HepG2 (cell line): ENCODE data around the gene CCNQ. TPM values are rescaled to one million over a fixed set of nuclear protein-coding genes. Genes with fewer than 3 reads are reported as not detected.
A peak's percentile ranks its signal among the peaks of the same experiment; 100 is the strongest.

ENCODE experiments used
- AGO2 ChIP-seq: fragments of 200-400 bp; formaldehyde crosslinking; optimal IDR thresholded peaks from 2 replicates; pipeline ENCODE3; 2017; ENCODE audit warnings: mild to moderate bottlenecking, low read depth, low read length, moderate library complexity
- CC2D1A ChIP-seq: sonication (generic); formaldehyde crosslinking; IDR thresholded peaks from 2 replicates; pipeline ENCODE4 v1.8.1; 2023; ENCODE audit warnings: mild to moderate bottlenecking, missing genetic modification reagents
- FOXA1 ChIP-seq, 2 experiments: fragments of 450-650 bp in 1 of 2; sonication (generic) in 1 of 2; formaldehyde crosslinking in 1 of 2; IDR thresholded peaks; 2 replicates each; pipeline versions ENCODE4 v1.4.0 to v1.6.1; 2016 to 2020; ENCODE audit warnings: missing genetic modification reagents in 1 of 2
- GATAD2A ChIP-seq: IDR thresholded peaks from 2 replicates; pipeline ENCODE4 v1.6.1; 2016
- HNF4G ChIP-seq, 2 experiments: sonication (generic) in 1 of 2; formaldehyde crosslinking in 1 of 2; IDR thresholded peaks; 2 replicates each; pipeline versions ENCODE4 v1.4.0 to v1.6.1; 2011 to 2020; ENCODE audit warnings: borderline replicate concordance in 2 of 2, low read depth in 2 of 2, mild to moderate bottlenecking in 2 of 2, low read length in 1 of 2, missing genetic modification reagents in 1 of 2, moderate library complexity in 1 of 2
- NPAS2 ChIP-seq: sonication (generic); formaldehyde crosslinking; IDR thresholded peaks from 2 replicates; pipeline ENCODE4 v1.8.0; 2022; ENCODE audit warnings: mild to moderate bottlenecking, missing genetic modification reagents, borderline replicate concordance
- NR2C2 ChIP-seq: sonication (generic); formaldehyde crosslinking; IDR thresholded peaks from 2 replicates; pipeline ENCODE4 v1.4.0; 2020; ENCODE audit warnings: missing genetic modification reagents, mild to moderate bottlenecking, moderate library complexity, borderline replicate concordance
- PTBP1 ChIP-seq: fragments of 200-400 bp; formaldehyde crosslinking; IDR thresholded peaks from 2 replicates; pipeline ENCODE4 v1.6.1; 2018; ENCODE audit warnings: low read length, low read depth; ENCODE audit not compliant: poor library complexity, severe bottlenecking
- SCMH1 ChIP-seq: sonication (generic); formaldehyde crosslinking; IDR thresholded peaks from 2 replicates; pipeline ENCODE4 v1.9.0; 2021; ENCODE audit warnings: missing genetic modification reagents, mild to moderate bottlenecking, borderline replicate concordance
- SP4 ChIP-seq: sonication (generic); formaldehyde crosslinking; IDR thresholded peaks from 2 replicates; pipeline ENCODE4 v1.8.1; 2023; ENCODE audit warnings: mild to moderate bottlenecking, missing genetic modification reagents
- TBX2 ChIP-seq: sonication (generic); formaldehyde crosslinking; IDR thresholded peaks from 2 replicates; pipeline ENCODE4 v1.5.0; 2020; ENCODE audit warnings: missing genetic modification reagents, mild to moderate bottlenecking, borderline replicate concordance
- TFE3 ChIP-seq: IDR thresholded peaks from 2 replicates; pipeline ENCODE4 v1.6.1; 2016
- U2AF2 ChIP-seq: fragments of 200-400 bp; formaldehyde crosslinking; IDR thresholded peaks from 2 replicates; pipeline ENCODE4 v1.6.1; 2017; ENCODE audit warnings: low read depth, mild to moderate bottlenecking, low read length
- ZBTB34 ChIP-seq: sonication (generic); formaldehyde crosslinking; IDR thresholded peaks from 2 replicates; pipeline ENCODE4 v1.8.0; 2022; ENCODE audit warnings: mild to moderate bottlenecking, missing genetic modification reagents
- ZNF263 ChIP-seq: sonication (generic); formaldehyde crosslinking; IDR thresholded peaks from 2 replicates; pipeline ENCODE4 v1.4.0; 2020; ENCODE audit warnings: missing genetic modification reagents
- ZNF362 ChIP-seq: sonication (generic); formaldehyde crosslinking; IDR thresholded peaks from 2 replicates; pipeline ENCODE4 v1.4.0; 2020; ENCODE audit warnings: missing genetic modification reagents, mild to moderate bottlenecking, borderline replicate concordance
- ZNF747 ChIP-seq: sonication (generic); formaldehyde crosslinking; IDR thresholded peaks from 2 replicates; pipeline ENCODE4 v1.8.1; 2023; ENCODE audit warnings: missing genetic modification reagents, mild to moderate bottlenecking, borderline replicate concordance
- ZNF75D ChIP-seq: sonication (generic); formaldehyde crosslinking; IDR thresholded peaks from 2 replicates; pipeline ENCODE4 v1.8.1; 2023; ENCODE audit warnings: missing genetic modification reagents, mild to moderate bottlenecking, borderline replicate concordance
- ZNF776 ChIP-seq: sonication (generic); formaldehyde crosslinking; IDR thresholded peaks from 2 replicates; pipeline ENCODE4 v1.4.0; 2020; ENCODE audit warnings: mild to moderate bottlenecking, missing genetic modification reagents
- ZNF891 ChIP-seq: sonication (generic); formaldehyde crosslinking; IDR thresholded peaks from 2 replicates; pipeline ENCODE4 v1.5.0; 2020; ENCODE audit warnings: mild to moderate bottlenecking, missing genetic modification reagents
- polyA plus RNA-seq, 8 experiments: library from polyadenylated mRNA; depleted of rRNA in 3 of 8; stranded (reverse) in 7 of 8; unstranded in 1 of 8; fragments of >200 nt; fragmentation: Illumina TruSeq in 4 of 8; extraction: Trizol in 4 of 8; gene quantifications; 2 replicates each; pipeline versions ENCODE4 v1.2.1 to v1.2.3, GENCODE V29; 2011 to 2016; ENCODE audit warnings: low read depth in 4 of 8, missing spikeins in 1 of 8, mixed read lengths in 1 of 8; ENCODE audit not compliant: insufficient read depth in 1 of 8
- total RNA-seq, 5 experiments: library from RNA; depleted of rRNA; stranded (reverse); fragments of >200 nt; fragmentation: Illumina TruSeq; extraction: Trizol; gene quantifications; 2 replicates each; pipeline ENCODE4 v1.2.3, GENCODE V29; 2016; ENCODE audit warnings: low read depth in 1 of 5
- TF ChIP-seq, protein P1 (sequence below): sonication (generic); formaldehyde crosslinking; IDR thresholded peaks from 2 replicates; pipeline ENCODE4 v1.4.0; 2020; ENCODE audit warnings: missing genetic modification reagents, borderline replicate concordance

Gene CCNQ
- total and polyA plus RNA-seq, 2 of the 13 experiments (the other 11 are each of a cell fraction or from before 2014, with no cell fraction given) = 15.0 to 25.5 TPM

DNA sequence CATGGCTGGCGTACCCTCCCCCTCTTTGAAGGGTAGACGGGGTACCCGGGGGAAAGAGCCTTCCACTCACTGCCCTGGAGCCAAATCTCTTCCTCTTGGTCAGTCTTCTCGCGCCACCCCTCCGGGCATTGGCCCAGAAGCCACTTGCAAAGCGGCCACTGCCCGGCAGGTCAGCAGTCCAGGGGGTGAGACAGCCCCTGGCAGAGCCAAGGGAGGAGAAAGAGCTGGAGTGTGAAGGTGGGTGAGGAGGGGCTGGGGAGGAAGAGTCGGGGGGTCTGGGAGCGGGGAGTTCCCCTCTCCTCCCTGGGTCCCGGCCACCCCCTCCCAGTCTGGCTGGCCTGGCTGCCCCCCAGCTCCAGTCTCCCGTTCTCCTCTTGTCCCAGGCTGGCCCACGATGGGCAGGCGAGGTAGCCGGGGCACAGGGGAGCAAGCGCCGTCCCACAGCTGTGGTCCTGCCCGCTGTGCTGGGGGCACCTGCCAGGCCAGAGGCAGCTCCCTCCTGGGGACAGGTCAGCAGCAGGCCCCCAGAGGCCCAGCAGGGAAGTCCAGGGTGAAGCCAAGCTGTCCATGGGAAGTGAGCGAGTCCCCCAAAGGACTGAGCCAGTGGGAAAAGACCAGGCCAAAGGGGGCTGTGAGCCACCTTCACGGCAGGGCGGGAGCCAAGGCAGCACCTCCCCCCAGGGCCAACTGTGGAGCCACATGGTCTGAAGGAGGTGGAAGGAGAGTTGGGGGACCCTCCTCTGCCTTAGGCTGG, 26.5 kb upstream of the CCNQ start (continued):
- no peak for TF ChIP-seq ZBTB34 (CRISPR knock-in tag)
- no peak for TF ChIP-seq NR2C2 (CRISPR knock-in tag)
- TF ChIP-seq PTBP1 = no peak
- TF ChIP-seq AGO2 = peak; percentile 92
- TF ChIP-seq, protein P1, sequence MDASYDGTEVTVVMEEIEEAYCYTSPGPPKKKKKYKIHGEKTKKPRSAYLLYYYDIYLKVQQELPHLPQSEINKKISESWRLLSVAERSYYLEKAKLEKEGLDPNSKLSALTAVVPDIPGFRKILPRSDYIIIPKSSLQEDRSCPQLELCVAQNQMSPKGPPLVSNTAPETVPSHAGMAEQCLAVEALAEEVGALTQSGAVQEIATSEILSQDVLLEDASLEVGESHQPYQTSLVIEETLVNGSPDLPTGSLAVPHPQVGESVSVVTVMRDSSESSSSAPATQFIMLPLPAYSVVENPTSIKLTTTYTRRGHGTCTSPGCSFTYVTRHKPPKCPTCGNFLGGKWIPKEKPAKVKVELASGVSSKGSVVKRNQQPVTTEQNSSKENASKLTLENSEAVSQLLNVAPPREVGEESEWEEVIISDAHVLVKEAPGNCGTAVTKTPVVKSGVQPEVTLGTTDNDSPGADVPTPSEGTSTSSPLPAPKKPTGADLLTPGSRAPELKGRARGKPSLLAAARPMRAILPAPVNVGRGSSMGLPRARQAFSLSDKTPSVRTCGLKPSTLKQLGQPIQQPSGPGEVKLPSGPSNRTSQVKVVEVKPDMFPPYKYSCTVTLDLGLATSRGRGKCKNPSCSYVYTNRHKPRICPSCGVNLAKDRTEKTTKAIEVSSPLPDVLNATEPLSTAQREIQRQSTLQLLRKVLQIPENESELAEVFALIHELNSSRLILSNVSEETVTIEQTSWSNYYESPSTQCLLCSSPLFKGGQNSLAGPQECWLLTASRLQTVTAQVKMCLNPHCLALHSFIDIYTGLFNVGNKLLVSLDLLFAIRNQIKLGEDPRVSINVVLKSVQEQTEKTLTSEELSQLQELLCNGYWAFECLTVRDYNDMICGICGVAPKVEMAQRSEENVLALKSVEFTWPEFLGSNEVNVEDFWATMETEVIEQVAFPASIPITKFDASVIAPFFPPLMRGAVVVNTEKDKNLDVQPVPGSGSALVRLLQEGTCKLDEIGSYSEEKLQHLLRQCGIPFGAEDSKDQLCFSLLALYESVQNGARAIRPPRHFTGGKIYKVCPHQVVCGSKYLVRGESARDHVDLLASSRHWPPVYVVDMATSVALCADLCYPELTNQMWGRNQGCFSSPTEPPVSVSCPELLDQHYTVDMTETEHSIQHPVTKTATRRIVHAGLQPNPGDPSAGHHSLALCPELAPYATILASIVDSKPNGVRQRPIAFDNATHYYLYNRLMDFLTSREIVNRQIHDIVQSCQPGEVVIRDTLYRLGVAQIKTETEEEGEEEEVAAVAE (CRISPR knock-in tag) = no peak
- TF ChIP-seq GATAD2A (CRISPR knock-in tag) = no peak
- 0 out of 2 replicates have a peak, but pooled peaks have one; percentile 14 for TF ChIP-seq SP4 (CRISPR knock-in tag)
- no peak for TF ChIP-seq ZNF362 (CRISPR knock-in tag)
- no peak for TF ChIP-seq SCMH1 (CRISPR knock-in tag)
- TF ChIP-seq ZNF263 (CRISPR knock-in tag) = no peak
- TF ChIP-seq ZNF776 (CRISPR knock-in tag) = no peak
- TF ChIP-seq ZNF747 (CRISPR knock-in tag) = no peak
- no peak for TF ChIP-seq TBX2
- no peak for TF ChIP-seq CC2D1A
- TF ChIP-seq ZNF891 (CRISPR knock-in tag) = no peak
- TF ChIP-seq NPAS2 (CRISPR knock-in tag) = no peak
- TF ChIP-seq ZNF75D (CRISPR knock-in tag) = no peak
- TF ChIP-seq HNF4G (IDR thresholded peaks at IDR 0.05; ENCODE audit: borderline replicate concordance, low read depth, low read length) = no peak
- TF ChIP-seq HNF4G (CRISPR knock-in tag; IDR thresholded peaks at IDR 0.05; ENCODE audit: borderline replicate concordance, low read depth) = no peak
- TF ChIP-seq FOXA1 (IDR thresholded peaks at IDR 0.05) = no peak
- no peak for TF ChIP-seq FOXA1 (CRISPR knock-in tag; IDR thresholded peaks at IDR 0.05)
- no peak for TF ChIP-seq TFE3 (CRISPR knock-in tag)
- TF ChIP-seq U2AF2 = no peak
